DND-41 (cell line): Measurements from ENCODE around the gene C2orf80.

Source experiments
- ATAC-seq: fragments of 200-7000 bp; cut with Tn5 transposase; 3 replicates; pipeline ENCODE4 v1.9.1; 2021; ENCODE audit warnings: low read depth; ENCODE audit not compliant: insufficient read depth
- DNase-seq: peaks from one replicate; pipeline ENCODE4 v3.0.0-alpha.2; 2020
- H2AFZ ChIP-seq: 2 replicates; pipeline ENCODE4 v1.6.0; 2012; ENCODE audit warnings: low read depth, low read length
- H3K27ac ChIP-seq: 2 replicates; pipeline ENCODE4 v1.5.1; 2012; ENCODE audit warnings: low read length, inconsistent platforms
- H3K27me3 ChIP-seq: fragments of 200-600 bp; sonication (generic); 2 replicates; pipeline ENCODE4 v1.6.0; 2012; ENCODE audit warnings: low read length, mild to moderate bottlenecking, inconsistent platforms; ENCODE audit not compliant: insufficient read depth, poor library complexity
- H3K36me3 ChIP-seq: 2 replicates; pipeline ENCODE4 v1.5.1; 2012; ENCODE audit warnings: low read length, inconsistent platforms; ENCODE audit not compliant: insufficient read depth
- H3K4me1 ChIP-seq: 2 replicates; pipeline ENCODE4 v1.5.1; 2012; ENCODE audit warnings: mild to moderate bottlenecking, low read length; ENCODE audit not compliant: insufficient read depth
- H3K4me2 ChIP-seq: 2 replicates; pipeline ENCODE4 v1.6.0; 2012; ENCODE audit warnings: mild to moderate bottlenecking, moderate library complexity, low read length, inconsistent platforms; ENCODE audit not compliant: insufficient read depth
- H3K4me3 ChIP-seq, 2 experiments: fragments of 200-600 bp in 1 of 2; shearing (Covaris generic) in 1 of 2; 2 replicates each; pipeline ENCODE4 v1.5.1; 2012 to 2016; ENCODE audit warnings: inconsistent platforms in 2 of 2, low read length in 2 of 2, mild to moderate bottlenecking in 2 of 2, low read depth in 1 of 2, moderate library complexity in 1 of 2
- H3K79me2 ChIP-seq: 2 replicates; pipeline ENCODE4 v1.6.0; 2012; ENCODE audit warnings: low read length, inconsistent platforms; ENCODE audit not compliant: insufficient read depth
- H3K9ac ChIP-seq: 2 replicates; pipeline ENCODE4 v1.6.0; 2012; ENCODE audit warnings: low read depth, mild to moderate bottlenecking, inconsistent platforms, low read length, moderate library complexity
- H3K9me3 ChIP-seq: 2 replicates; pipeline ENCODE4 v1.5.1; 2012; ENCODE audit warnings: low read length, moderate library complexity, mild to moderate bottlenecking, inconsistent platforms; ENCODE audit not compliant: insufficient read depth, severe bottlenecking
- H4K20me1 ChIP-seq: 2 replicates; pipeline ENCODE4 v1.6.0; 2012; ENCODE audit warnings: low read length; ENCODE audit not compliant: insufficient read depth
- CTCF ChIP-seq: IDR thresholded peaks from 2 replicates; pipeline ENCODE4 v1.5.1; 2012; ENCODE audit warnings: borderline replicate concordance, low read length, moderate library complexity, mild to moderate bottlenecking; ENCODE audit not compliant: poor library complexity, severe bottlenecking; ENCODE audit errors: extremely low read depth
- EZH2 ChIP-seq: IDR thresholded peaks from 3 replicates; pipeline ENCODE4 v1.6.1; 2012; ENCODE audit warnings: borderline replicate concordance, low read depth, mild to moderate bottlenecking, moderate library complexity, low read length, inconsistent platforms; ENCODE audit not compliant: severe bottlenecking

Gene C2orf80

GRCh38 chr2:208130712-208131110, 59.1 kb downstream of the C2orf80 start:
- no peaks in the 10 kb centered on the region for H3K36me3 ChIP-seq
- H2AFZ ChIP-seq: no peak overlapping the region
- no peak overlapping the region for H3K27ac ChIP-seq
- no peak overlapping the region for H3K4me2 ChIP-seq
- peaks cover 12% of the 10 kb centered on the region for H3K4me1 ChIP-seq
- DNase-seq: no peak
- no peak overlapping the region for H3K9ac ChIP-seq
- TF ChIP-seq CTCF: no peak
- no peak for TF ChIP-seq EZH2
- no peaks in the 10 kb centered on the region for H3K79me2 ChIP-seq
- H3K4me3 ChIP-seq: no peak overlapping the region
- no peak for ATAC-seq
- H3K27me3 ChIP-seq: no peaks in the 10 kb centered on the region
- no peaks in the 10 kb centered on the region for H4K20me1 ChIP-seq
- H3K9me3 ChIP-seq: no peaks in the 10 kb centered on the region

- Histone ChIP-seq H3K4me1 (peaks cover 5% of the 10 kb centered on the region), H3K27ac (no peak within 1 kb of the TSS), H2AFZ (no peak within 1 kb of the TSS), H3K9ac (no peak within 1 kb of the TSS), H3K9me3 (no peaks in the 10 kb centered on the region), H3K36me3 (no peaks in the 10 kb centered on the region), H3K27me3 (no peaks in the 10 kb centered on the region), H3K4me2 (no peak within 1 kb of the TSS), H4K20me1 (no peaks in the 10 kb centered on the region), H3K4me3 (no peak within 1 kb of the TSS), H3K79me2 (no peaks in the 10 kb centered on the region)
- no peak for TF ChIP-seq CTCF
- TF ChIP-seq EZH2: no peak
- no peak for DNase-seq
- no peak for ATAC-seq
Measured at GRCh38 chr2:208129744-208130711, 59.8 kb downstream of the C2orf80 start, which contains the start of gene CRYGC. CRYGC (minus strand) TSS chr2:208129828; CDS start chr2:208129792, 36 bp downstream.

- TF ChIP-seq EZH2 (no peak), CTCF (no peak)
- no peak for DNase-seq
- H3K27ac ChIP-seq: no peak overlapping the region
- no peaks in the 10 kb centered on the region for H4K20me1 ChIP-seq
- no peak overlapping the region for H3K9ac ChIP-seq
- no peak overlapping the region for H3K4me2 ChIP-seq
- no peaks in the 10 kb centered on the region for H3K4me1 ChIP-seq
- no peak overlapping the region for H3K4me3 ChIP-seq
- no peak overlapping the region for H2AFZ ChIP-seq
- H3K79me2 ChIP-seq: no peaks in the 10 kb centered on the region
- ATAC-seq: no peak
- no peaks in the 10 kb centered on the region for H3K27me3 ChIP-seq
- no peaks in the 10 kb centered on the region for H3K36me3 ChIP-seq
- H3K9me3 ChIP-seq: no peaks in the 10 kb centered on the region
Measured at GRCh38 chr2:208128136-208128535, 61.7 kb downstream of the C2orf80 start.
